Measurements from ENCODE around the gene APCS.

The APCS gene
- long read RNA-seq, donor 1, result 0 reads
- long read RNA-seq, donor 2, result 0 reads
- long read RNA-seq, donor 3, result 0 reads
- long read RNA-seq, donor 4, result 0 reads
- long read RNA-seq, donor 5, result 0 reads
- long read RNA-seq, donor 6, result 0 reads
- long read RNA-seq, donor 7, result 0 reads
- long read RNA-seq, donor 8, result 0 reads

DNA sequence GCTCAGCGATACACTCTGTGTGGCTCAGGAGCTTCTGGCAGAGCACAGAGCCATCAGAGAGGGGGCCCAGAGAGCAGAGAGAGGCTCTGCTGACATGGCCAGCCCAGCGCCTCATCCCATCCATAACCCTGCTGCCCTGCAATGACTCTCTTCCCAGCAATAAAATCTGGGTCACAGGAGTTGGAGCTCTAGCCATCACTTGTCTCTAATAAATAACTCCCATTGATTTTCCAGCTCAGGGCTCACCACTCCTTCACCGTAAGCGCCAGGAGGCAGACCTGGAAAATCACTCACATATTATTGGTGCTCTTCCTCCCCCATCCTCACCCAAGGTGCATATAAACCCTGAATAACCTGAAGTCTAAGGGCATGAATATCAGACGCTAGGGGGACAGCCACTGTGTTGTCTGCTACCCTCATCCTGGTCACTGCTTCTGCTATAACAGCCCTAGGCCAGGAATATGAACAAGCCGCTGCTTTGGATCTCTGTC, at the start of gene APCS:
APCS (plus strand) TSS at position 366 of the 491 bp plus-strand sequence; CDS start at position 462, 96 bp downstream.
- no peak for DNase-seq

DNA sequence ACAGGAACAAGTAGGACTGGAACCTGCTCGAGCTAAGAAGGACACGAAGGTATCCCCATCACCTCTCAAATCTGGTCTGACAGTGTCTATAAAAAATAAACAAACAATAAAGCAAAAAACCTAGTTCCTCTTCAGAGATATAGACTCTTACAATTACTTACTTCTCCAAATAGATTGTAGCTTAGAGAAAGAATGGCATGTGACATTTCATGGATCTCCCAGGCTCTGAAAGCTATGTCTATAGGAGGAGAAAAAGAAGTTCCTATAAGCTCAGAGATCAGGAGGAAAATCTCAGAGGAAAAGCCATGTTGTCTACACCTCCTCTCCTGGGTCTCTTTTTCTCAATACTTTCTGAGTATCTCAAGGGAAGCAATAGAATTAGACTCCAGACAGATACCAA, 39.5 kb upstream of the APCS start:
- no peak for DNase-seq

DNA sequence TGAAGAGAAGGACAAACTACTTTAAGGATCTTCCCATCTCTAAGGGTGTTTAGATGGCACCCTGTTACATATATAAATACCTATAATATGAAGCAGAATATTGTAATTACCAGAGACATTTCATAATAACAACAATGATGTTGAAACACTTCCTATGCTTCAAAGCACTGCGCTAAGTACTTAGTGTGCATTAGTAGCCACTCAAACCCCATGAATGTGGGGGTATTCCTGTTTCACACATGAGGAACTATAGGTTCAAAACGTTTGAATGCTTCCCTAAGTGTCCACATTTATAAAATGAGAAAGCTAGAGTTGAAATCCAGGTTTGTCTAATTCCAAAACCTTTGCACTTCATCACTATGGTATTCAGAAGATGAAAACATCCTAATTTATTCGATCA, 33.4 kb upstream of the APCS start:
- DNase-seq, result no peak

DNA sequence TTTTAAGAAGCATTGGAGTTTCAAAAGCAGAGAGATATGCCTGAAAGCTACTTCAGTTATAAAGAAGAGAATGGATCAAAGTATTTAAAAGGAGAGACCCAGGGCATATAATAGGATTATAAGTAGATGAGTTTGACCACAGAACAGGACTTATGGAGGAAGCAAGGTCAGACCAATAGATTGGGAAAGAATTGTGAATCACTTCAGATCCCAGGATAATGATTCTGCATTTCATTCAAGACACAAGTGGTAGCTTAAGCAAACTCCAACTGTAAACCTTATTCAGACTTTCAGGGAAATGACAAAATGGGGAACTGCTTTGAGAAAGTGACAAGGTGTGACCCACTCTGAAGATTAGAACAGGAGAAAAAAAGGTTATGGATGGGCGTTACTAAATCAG, 32.9 kb upstream of the APCS start:
- no peak for DNase-seq

GRCh38 chr1:159556931-159557369, 30.7 kb upstream of the APCS start:
- DNase-seq, result no peak

- DNase-seq, result no peak
Measured at GRCh38 chr1:159560599-159560998, 27.0 kb upstream of the APCS start.

GRCh38 chr1:159561497-159561896, 26.1 kb upstream of the APCS start:
- no peak for DNase-seq

- DNase-seq, result no peak
Measured at GRCh38 chr1:159562680-159563079, 24.9 kb upstream of the APCS start.

- no peak for DNase-seq
Measured at GRCh38 chr1:159577446-159577845, 10.2 kb upstream of the APCS start.

DNA sequence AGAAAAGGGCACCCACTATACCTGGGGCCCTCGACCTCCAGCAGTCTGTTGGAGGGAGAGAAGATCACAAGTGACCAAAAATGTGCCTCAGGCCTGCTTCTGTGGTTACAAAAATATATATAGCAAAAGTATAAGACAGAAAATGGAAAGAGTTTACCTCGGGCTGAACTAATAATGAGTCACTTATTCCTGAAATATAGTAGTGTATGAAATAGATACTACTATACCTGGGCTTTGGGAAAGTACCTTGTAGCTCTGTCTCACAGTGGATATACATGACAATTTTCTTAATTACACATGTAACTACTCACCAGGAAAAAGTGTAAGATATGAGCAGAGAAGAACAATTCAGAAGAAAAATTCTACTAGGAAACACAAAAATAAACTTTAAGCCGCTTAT, 7.3 kb upstream of the APCS start:
- no peak for DNase-seq

GRCh38 chr1:159581422-159581821, 6.2 kb upstream of the APCS start:
- no peak for DNase-seq

GRCh38 chr1:159584536-159584935, 3.1 kb upstream of the APCS start:
- no peak for DNase-seq

DNA sequence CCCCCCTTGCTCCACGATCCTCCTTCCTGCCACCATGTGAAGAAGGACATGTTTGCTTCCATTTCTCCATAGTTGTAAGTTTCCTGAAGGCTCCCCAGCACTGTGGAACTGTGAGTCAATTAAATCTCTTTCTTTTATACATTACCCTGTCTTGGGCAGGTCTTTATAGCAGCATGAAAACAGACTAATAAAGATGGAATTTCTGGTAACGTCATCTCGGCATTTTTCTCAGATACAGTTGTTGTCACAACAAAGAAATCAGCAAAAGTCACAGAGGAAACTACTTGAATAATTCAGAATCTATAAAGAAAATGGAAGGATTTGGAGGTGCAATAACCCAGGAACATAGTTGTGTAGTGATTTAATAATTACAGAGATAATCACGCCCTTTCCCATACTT, 4.4 kb downstream of the APCS start:
- DNase-seq, result no peak

- no peak for DNase-seq
Measured at GRCh38 chr1:159594625-159595405, 7.2 kb downstream of the APCS start.

DNA sequence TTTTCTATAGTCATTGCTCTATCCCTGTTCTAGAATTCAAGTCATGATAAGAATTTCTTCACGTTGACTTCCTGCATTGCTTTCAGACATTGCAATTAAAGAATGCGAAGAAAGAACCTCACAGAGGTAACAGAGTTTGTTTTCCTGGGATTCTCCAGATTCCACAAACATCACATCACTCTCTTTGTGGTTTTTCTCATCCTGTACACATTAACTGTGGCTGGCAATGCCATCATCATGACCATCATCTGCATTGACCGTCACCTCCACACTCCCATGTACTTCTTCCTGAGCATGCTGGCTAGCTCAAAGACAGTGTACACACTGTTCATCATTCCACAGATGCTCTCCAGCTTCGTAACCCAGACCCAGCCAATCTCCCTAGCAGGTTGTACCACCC, 10.6 kb downstream of the APCS start:
- DNase-seq, result no peak

GRCh38 chr1:159600894-159601293, 13.3 kb downstream of the APCS start:
- DNase-seq, result no peak

GRCh38 chr1:159602501-159602999, 14.9 kb downstream of the APCS start:
- DNase-seq, result no peak

- no peak for DNase-seq
Measured at GRCh38 chr1:159612211-159612885, 24.7 kb downstream of the APCS start.

- no peak for DNase-seq
Measured at GRCh38 chr1:159632922-159633321, 45.3 kb downstream of the APCS start.

Measured in right kidney (tissue), 9 donors.